D721Med (cell line): ENCODE results near the gene SLC5A5.

ENCODE experiments used
- DNase-seq: peaks from one replicate; pipeline ENCODE4 v3.0.0; 2011; ENCODE audit warnings: low spot score; ENCODE audit not compliant: insufficient read length
- FAIRE-seq: peaks from 2 replicates; lab custom pipeline; 2011; peaks lifted over from hg19 to GRCh38; lab: Jason Lieb, UNC
- TF ChIP-seq, protein P1 (sequence below): IDR thresholded peaks from 2 replicates; pipeline ENCODE4 v1.5.1; 2012; ENCODE audit warnings: mild to moderate bottlenecking, control low read depth; ENCODE audit not compliant: insufficient read depth; ENCODE audit errors: missing control alignments

The SLC5A5 gene

DNA sequence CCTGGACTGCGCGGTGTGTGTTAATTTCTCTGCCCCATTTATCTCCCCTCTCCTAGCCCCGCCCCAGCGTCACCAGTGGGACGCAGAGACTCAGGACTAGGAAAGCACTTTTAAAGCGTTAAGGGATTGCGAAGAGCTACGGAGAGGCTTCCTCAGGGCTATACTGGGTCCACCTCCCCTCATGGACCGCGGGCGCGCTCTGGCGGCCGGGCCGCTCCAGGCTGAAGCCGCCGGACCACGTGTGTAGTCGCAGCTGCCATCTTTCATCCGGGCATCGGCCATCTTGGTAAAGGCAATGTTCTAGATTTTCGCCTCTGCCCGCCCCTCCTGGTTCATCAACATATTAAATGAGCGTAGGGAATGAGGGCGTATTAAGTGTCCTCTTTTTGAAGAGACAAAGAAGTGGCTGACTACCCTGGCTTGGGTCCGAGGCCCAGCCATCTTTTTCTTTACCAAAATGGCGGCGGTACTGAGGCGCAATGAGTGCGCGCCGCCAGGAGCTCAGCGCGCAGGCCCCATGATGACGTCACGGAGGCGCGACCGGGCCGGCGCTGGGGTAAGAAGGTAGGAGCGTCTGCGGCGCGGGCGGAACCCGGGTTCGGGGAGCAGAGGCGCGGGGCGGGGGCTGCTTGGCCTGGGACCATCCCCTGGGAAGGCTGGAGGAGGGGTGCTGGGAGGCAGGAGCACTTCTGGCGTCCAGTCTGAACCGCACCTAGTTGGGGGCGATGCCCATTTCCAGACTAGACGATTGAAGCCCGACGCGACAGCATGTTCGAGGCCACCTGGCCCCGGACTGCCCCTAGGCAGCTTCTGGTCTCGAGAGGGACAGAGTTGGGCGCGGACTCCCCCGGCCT lies 61.0 kb downstream of the SLC5A5 start, which contains the start of gene CCDC124:
TSS of gene CCDC124 (plus strand) at position 531 of the 854 bp plus-strand sequence. CDS start 3,406 bp downstream, outside the sequence.
- TF ChIP-seq, protein P1, sequence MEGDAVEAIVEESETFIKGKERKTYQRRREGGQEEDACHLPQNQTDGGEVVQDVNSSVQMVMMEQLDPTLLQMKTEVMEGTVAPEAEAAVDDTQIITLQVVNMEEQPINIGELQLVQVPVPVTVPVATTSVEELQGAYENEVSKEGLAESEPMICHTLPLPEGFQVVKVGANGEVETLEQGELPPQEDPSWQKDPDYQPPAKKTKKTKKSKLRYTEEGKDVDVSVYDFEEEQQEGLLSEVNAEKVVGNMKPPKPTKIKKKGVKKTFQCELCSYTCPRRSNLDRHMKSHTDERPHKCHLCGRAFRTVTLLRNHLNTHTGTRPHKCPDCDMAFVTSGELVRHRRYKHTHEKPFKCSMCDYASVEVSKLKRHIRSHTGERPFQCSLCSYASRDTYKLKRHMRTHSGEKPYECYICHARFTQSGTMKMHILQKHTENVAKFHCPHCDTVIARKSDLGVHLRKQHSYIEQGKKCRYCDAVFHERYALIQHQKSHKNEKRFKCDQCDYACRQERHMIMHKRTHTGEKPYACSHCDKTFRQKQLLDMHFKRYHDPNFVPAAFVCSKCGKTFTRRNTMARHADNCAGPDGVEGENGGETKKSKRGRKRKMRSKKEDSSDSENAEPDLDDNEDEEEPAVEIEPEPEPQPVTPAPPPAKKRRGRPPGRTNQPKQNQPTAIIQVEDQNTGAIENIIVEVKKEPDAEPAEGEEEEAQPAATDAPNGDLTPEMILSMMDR: peak; percentile 96
- DNase-seq: peak; percentile 87
- no peak for FAIRE-seq

DNA sequence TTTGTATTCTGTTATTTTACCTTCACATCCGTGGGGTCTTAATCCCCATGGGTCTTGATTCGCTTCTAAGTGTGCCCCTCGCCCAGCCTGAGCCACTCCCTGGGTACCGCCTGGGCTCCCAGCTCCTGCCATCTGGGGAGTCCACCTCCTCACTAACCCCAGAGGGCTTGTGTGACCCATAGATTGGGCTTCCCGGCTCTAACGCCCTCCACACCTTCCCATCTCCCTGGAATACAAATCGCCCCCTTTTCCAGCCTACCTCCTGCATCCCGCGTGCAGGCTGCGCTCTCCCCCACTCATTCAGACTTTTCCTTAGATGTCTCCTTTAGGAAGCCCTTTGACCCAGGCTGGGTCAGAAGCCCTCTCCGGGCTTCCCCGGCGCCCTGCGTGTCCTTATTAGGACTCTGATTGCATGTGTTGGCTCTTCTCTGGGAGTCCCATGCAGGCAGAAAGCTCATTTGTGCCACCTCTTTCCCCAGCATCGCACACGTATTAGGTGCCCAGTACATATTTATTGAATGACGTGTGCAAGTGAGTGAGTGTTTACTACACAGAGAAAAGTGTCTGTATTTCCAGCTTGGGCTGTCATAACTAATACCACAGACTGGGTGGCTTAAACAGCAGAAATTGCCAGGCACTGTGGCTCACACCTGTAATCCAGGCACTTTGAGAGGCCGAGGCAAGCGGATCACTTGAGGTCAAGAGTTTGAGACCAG lies 61.8 kb downstream of the SLC5A5 start:
- FAIRE-seq: no peak
- no peak for DNase-seq

DNA sequence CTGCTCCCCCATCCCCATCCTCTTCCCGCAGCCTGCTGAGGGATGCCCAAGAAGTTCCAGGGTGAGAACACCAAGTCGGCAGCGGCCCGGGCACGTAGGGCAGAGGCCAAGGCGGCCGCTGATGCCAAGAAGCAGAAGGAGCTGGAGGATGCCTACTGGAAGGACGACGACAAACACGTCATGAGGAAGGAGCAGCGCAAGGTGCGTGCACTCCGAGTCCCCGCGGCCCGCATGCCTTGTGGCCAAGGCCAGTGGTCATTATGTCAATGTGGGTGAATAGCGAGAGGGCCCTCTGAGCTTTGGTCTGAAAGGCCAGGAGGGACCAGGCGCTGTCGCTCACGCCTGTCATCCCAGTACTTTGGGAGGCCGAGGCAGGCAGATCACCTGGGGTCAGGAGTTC lies 64.6 kb downstream of the SLC5A5 start:
- FAIRE-seq (no peak), DNase-seq (no peak)
- TF ChIP-seq, protein P1: no peak

More for the DNA sequence above, 61.8 kb downstream of the SLC5A5 start:
- TF ChIP-seq, protein P1: no peak

DNA sequence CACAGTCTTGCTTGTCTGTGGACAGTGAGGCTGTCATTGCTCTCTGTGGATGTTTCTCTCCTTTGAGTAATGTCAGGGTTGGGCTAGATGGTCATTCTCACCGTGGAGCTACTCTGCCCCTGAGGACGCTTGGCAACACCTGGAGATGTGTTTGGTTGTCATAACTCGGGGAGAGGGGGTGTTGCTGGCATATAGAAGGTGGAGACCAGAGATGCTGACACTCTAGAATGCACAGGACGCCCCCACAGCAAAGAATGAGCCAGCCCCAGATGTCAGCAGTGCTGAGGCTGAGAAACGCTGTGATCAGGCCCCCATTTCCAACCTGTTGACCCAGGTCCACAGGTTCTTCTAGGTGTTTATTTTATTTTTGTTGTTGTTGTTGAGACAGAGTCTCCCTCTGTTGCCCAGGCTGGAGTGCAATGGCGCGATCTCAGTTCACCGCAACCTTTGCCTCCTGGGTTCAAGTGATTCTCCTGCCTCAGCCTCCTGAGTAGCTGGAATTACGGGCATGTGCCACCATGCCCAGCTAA lies 65.7 kb downstream of the SLC5A5 start:
- TF ChIP-seq, protein P1: no peak
- DNase-seq: no peak
- FAIRE-seq: no peak

DNA sequence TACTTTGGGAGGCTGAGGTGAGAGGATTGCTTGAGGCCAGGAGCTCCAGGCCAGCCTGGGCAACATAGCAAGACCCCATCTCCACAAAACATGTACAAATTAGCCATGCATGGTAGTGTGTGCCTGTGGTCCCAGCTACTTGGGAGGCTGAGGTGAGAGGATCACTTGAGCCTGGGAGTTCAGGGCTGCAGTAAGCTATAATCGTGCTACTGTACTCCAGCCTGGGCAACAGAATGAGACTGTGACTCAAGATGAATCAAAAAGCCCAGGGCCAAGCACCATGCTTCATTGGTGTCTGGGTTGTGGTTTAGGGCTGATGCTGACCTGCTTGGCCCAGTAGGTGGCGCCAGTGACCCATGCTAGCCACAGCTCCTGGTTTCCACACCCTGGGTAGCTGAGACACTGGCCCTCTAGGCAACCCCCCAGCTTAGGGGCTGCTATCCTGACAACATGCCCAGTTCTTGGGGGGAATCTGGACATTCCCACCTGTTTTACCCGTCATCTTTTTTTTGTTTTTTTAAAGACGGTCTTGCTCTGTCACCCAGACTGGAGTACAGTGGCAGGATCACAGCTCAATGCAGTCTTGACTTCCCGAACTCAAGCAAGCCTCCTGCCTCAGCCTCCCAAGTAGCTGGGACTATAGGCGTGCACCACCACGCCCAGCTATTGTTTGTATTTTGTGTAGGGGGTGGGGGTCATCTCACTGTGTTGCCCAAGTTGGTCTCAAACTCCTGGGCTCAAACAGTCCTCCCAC lies 66.5 kb downstream of the SLC5A5 start:
- TF ChIP-seq, protein P1: peak; percentile 95
- DNase-seq (peak; percentile 96), FAIRE-seq (no peak)

DNA sequence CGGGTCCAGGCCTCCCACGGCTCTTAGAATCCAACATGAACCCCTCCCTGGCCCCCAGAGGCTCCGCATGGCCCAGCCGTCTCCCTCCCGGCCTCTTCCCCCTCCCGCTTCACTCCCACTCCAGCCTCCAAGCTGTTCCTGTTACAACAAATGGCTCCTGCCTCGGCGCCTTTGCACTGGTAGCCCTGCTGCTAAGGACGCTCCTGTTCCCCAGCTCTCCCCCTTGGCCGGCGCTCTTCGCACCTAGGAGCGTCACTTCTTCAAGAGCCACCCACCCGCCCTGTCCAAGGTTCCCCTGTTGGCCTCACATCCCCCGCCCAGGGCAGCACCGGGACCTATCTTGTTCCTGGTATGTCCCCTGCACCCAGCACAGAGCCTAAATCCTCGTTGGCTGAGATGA lies 70.4 kb downstream of the SLC5A5 start:
- no peak for FAIRE-seq
- DNase-seq: no peak
- TF ChIP-seq, protein P1: no peak
